ENCODE results near the gene TFE3. TPM values are rescaled to one million over a fixed set of nuclear protein-coding genes. Genes with fewer than 3 reads are reported as not detected.

TFE3 gene
- polyA plus RNA-seq, 1 donor (not counting 4 experiments of a cell fraction or from before 2014, with no cell fraction given) = 13.2 TPM

- H3K4me3 ChIP-seq (ENCODE audit: control insufficient read depth in 2 of 3, extremely low read depth in 1 of 3, insufficient read depth in 2 of 3, low read depth in 1 of 3, low read length in 3 of 3) = peak overlapping the region in 1 of 3 experiments; percentile 27
- H3K36me3 ChIP-seq (ENCODE audit: control insufficient read depth in 2 of 2, extremely low read depth in 1 of 2, insufficient read depth in 2 of 2, low read length in 2 of 2) = peaks cover 0 to 3% of the 10 kb centered on the region in 2 experiments
- H3K9me3 ChIP-seq (ENCODE audit: control insufficient read depth, low read depth, low read length) = no peaks in the 10 kb centered on the region
- no peak for TF ChIP-seq CTCF (optimal IDR thresholded peaks at IDR 0.05 in 1 of 3, IDR thresholded peaks at IDR 0.05 in 1 of 3, conservative IDR thresholded peaks at IDR 0.05 in 1 of 3; ENCODE audit: extremely low read depth in 1 of 3, insufficient read depth in 2 of 3, low read length in 3 of 3)
- no peak for TF ChIP-seq EZH2 (IDR thresholded peaks at IDR 0.05; ENCODE audit: low read length)
- DNase-seq (ENCODE audit: low read depth, low spot score) = no peak
- H3K9me1 ChIP-seq (ENCODE audit: control insufficient read depth, extremely low read depth, insufficient read depth, low read length) = no peaks in the 10 kb centered on the region
- peaks cover 2% of the 10 kb centered on the region for H3K4me1 ChIP-seq (ENCODE audit: control insufficient read depth, extremely low read depth, insufficient read depth, low read length)
- peak overlapping the region; percentile 62 for H3K4me2 ChIP-seq (ENCODE audit: control insufficient read depth, extremely low read depth, insufficient read depth, low read depth, low read length)
- dilution Hi-C loops (cut with MboI; ENCODE audit: extremely low pct_ligation_motif_present, low sequenced_read_pairs) = no loop called here
- H3K79me2 ChIP-seq (ENCODE audit: control insufficient read depth, insufficient read depth, low read length) = no peaks in the 10 kb centered on the region
- no peak overlapping the region for H3K27ac ChIP-seq (ENCODE audit: control insufficient read depth, insufficient read depth, low read length)
- H3K27me3 ChIP-seq (ENCODE audit: control insufficient read depth, extremely low read depth, insufficient read depth, low read length) = no peaks in the 10 kb centered on the region
- no peak for FAIRE-seq
- no peak overlapping the region for H2AFZ ChIP-seq (ENCODE audit: control insufficient read depth, low read length)
- H4K20me1 ChIP-seq (ENCODE audit: control insufficient read depth, extremely low read depth, insufficient read depth, low read length) = no peaks in the 10 kb centered on the region
- H3K9ac ChIP-seq (ENCODE audit: control insufficient read depth, extremely low read depth, insufficient read depth, low read length) = no peak overlapping the region
These were observed 28.9 kb upstream of the TFE3 start for GRCh38 chrX:49071877-49072711.

- Histone ChIP-seq H3K9me1 (ENCODE audit: control insufficient read depth, extremely low read depth, insufficient read depth, low read length) (no peaks in the 10 kb centered on the region), H2AFZ (ENCODE audit: control insufficient read depth, low read length) (no peak overlapping the region), H3K4me1 (ENCODE audit: control insufficient read depth, extremely low read depth, insufficient read depth, low read length) (peaks cover 2% of the 10 kb centered on the region), H3K36me3 (ENCODE audit: control insufficient read depth in 2 of 2, extremely low read depth in 1 of 2, insufficient read depth in 2 of 2, low read length in 2 of 2) (peaks cover 0 to 4% of the 10 kb centered on the region in 2 experiments), H3K4me2 (ENCODE audit: control insufficient read depth, extremely low read depth, insufficient read depth, low read depth, low read length) (no peak overlapping the region), H3K4me3 (ENCODE audit: control insufficient read depth in 2 of 3, extremely low read depth in 1 of 3, insufficient read depth in 2 of 3, low read depth in 1 of 3, low read length in 3 of 3) (no peak overlapping the region), H3K9me3 (ENCODE audit: control insufficient read depth, low read depth, low read length) (no peaks in the 10 kb centered on the region), H3K79me2 (ENCODE audit: control insufficient read depth, insufficient read depth, low read length) (no peaks in the 10 kb centered on the region), H3K9ac (ENCODE audit: control insufficient read depth, extremely low read depth, insufficient read depth, low read length) (no peak overlapping the region), H4K20me1 (ENCODE audit: control insufficient read depth, extremely low read depth, insufficient read depth, low read length) (no peaks in the 10 kb centered on the region), H3K27me3 (ENCODE audit: control insufficient read depth, extremely low read depth, insufficient read depth, low read length) (no peaks in the 10 kb centered on the region), H3K27ac (ENCODE audit: control insufficient read depth, insufficient read depth, low read length) (no peak overlapping the region)
- dilution Hi-C loops (cut with MboI; ENCODE audit: extremely low pct_ligation_motif_present, low sequenced_read_pairs) = no loop called here
- TF ChIP-seq CTCF (optimal IDR thresholded peaks at IDR 0.05 in 1 of 3, IDR thresholded peaks at IDR 0.05 in 1 of 3, conservative IDR thresholded peaks at IDR 0.05 in 1 of 3; ENCODE audit: extremely low read depth in 1 of 3, insufficient read depth in 2 of 3, low read length in 3 of 3) = no peak
- no peak for TF ChIP-seq EZH2 (IDR thresholded peaks at IDR 0.05; ENCODE audit: low read length)
- DNase-seq (ENCODE audit: low read depth, low spot score) (no peak), FAIRE-seq (no peak)
These were observed 27.8 kb upstream of the TFE3 start for GRCh38 chrX:49070988-49071387.
